LHCN-M2 (cell line): Measurements from ENCODE around the gene EIF3M. TPM values are rescaled to one million over a fixed set of nuclear protein-coding genes. Genes with fewer than 3 reads are reported as not detected.

ENCODE experiments used
- DNase-seq: peaks from one replicate; pipeline ENCODE4 v3.0.0-alpha.2; 2012; ENCODE audit warnings: low read depth
- polyA plus RNA-seq: library from polyadenylated mRNA; unstranded; fragments of >200 nt; gene quantifications from one replicate; pipeline ENCODE4 v1.2.1, GENCODE V29; 2012; ENCODE audit warnings: missing spikeins
- total RNA-seq: library from RNA; depleted of rRNA; stranded (reverse); fragments of >200 nt; gene quantifications from 2 replicates; pipeline ENCODE4 v1.2.3, GENCODE V29; 2014; rRNA removed

The EIF3M gene
- total RNA-seq: 616 and 708 TPM in 2 replicates
- 206 TPM for polyA plus RNA-seq

GRCh38 chr11:32583459-32584271, at the start of gene EIF3M:
EIF3M (plus strand) TSS chr11:32583831; CDS start chr11:32583888, 57 bp downstream.
- DNase-seq: peak; percentile 95

GRCh38 chr11:32538804-32539203, 44.8 kb upstream of the EIF3M start:
- DNase-seq: no peak

- no peak for DNase-seq
Observed at GRCh38 chr11:32549611-32550187, 33.9 kb upstream of the EIF3M start.

DNA sequence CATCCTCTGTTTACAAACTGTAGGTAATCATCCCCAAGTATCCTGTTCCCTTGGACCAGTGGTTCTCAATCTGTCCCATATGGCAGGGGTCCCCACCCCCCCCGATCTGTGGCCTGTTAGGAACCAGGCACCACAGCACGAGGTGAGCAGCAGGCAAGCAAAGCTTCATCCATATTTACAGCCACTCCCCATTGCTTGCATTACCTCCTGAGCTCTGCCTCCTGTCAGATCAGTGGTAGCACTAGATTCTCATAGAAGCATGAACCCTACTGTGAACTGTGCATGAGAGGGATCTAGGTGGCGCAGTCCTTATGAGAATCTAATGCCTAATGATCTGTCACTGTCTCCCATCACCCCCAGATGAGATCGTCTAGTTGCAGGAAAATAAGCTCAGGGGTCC, 33.4 kb upstream of the EIF3M start:
- no peak for DNase-seq

DNA sequence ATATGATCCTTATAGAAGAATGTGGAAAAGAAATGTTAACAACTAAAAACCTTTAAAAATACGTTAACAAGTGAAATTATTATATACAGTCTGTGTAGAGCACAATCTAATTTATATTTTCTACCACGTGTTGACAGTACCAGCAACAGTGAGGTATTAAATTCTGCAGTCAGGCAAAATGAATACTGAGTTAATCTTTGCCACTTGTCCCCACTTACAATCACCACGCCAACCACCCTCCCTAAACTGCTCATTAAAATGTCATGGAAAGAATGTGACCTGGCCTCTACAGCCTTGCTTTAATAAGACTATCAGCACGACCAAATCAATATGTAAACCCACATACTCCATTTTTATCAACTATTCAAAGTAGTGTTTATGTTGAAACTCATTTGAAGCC, 28.5 kb upstream of the EIF3M start:
- no peak for DNase-seq

GRCh38 chr11:32555895-32556294, 27.7 kb upstream of the EIF3M start:
- no peak for DNase-seq

DNA sequence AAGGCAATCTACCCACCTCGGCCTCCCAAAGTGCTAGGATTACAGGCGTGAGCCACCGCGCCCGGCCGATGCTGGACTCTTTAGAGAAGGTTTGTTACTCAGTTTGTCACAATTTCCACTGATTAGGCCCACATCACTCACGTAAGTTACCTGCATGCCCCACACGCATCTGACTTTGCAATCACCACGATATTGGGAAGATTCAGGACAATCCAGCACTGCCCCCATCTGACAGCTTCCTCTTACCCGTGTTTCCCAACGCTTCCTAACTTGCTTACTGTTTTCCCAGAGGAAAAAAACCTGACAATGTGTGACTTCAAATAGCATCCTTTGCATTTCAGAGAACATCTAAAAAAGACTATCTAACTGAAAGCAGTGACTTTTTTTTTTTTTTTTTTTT, 21.8 kb upstream of the EIF3M start:
- no peak for DNase-seq

DNA sequence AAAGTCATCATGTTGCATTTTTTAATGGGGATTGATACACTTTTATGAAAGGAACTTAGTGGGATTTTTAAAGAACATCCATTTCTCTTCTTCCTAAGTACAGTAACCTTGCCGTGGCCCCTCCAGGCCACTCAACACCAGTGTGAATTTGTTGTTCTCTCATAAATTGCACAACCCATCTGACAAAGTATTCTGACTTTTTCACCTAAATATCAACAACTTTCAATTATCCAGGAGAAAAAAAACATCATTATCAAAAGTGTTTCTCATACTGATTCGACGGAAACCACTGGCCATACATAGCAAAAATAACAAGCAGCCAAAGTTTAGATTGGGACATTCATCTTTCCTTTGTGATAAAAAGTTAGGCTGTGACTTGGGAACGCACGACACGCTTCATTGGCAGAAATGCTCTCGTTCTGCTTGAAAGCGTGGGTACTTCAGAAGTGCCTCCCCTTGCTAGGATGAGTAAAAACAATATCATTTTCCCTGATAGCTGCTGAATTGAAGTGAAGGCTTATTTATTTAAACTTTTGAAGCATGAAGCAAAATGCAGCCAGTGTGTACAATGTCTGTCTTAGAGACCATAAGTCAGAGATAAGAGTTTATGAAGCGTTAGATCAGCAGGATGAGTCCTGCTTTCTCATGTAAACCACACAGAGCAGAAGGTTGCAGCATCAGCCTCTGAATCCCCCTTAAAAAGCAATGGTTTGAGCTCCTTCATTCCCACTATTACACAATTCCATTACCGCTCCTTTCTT, 20.6 kb upstream of the EIF3M start:
- DNase-seq: no peak

DNA sequence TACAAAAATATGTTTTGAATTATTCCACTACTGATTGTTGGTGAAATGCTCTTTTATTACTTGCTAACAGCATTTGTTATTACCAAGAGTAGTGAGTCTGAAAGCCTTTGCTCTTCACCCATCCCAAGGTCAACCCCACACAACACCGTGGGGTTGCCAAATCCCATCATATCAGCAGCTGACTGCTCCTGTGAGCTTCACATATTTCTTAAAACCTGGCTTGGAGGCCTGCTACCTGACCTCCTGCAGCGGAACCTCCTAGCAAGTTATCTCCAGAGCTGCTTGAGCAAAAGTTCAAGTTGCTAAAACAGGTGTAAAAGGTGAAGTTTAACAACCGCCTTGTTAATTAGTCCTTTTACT, 20.1 kb upstream of the EIF3M start:
- DNase-seq: no peak

- DNase-seq: no peak
Observed at GRCh38 chr11:32566517-32566916, 17.1 kb upstream of the EIF3M start.

DNA sequence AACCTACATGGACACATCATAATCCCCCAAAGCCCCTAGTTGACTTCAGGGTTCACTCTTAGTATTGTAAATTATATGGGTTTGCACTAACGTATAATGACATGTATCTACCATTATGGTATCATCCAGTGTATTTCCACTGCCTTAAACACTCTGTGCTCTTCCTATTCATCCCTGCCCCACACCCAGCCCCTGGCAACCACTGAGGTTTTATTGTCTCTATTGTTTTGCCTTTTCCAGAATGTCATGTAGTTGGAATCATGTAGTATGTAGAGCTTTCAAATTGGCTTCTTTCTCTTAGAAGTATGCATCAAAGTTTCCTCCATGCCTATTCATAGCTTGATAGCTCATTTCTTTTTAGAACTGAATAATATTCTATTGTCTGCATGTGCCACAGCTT, 16.5 kb upstream of the EIF3M start:
- no peak for DNase-seq

DNA sequence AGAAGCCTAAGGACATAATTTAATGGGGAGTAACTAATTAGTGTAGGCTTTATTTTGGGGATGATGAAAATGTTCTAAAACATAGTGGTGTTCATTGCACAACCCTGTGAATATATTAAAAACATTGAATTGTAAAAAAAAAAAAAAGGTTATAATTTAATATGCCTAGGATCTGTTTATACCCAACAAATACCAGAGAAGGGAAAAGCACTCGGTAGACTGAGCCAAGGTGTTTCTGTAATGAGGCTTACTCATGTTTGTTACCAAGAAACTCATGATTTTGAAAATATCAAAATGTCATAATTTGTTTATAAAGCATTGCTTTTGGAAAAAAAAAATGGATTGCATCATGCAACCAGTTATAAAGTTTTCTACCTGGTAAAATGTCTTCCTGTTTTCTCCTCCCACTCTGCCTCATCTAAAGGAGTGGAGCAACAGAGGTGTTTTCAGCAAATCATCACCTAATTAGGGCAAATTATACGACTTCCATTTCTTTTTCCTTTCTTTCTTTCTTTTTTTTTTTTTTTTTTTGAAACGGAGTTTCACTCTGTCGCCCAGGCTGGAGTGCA, 14.2 kb upstream of the EIF3M start:
- DNase-seq: no peak

GRCh38 chr11:32571039-32571438, 12.6 kb upstream of the EIF3M start:
- no peak for DNase-seq

GRCh38 chr11:32573228-32573627, 10.4 kb upstream of the EIF3M start:
- no peak for DNase-seq

DNA sequence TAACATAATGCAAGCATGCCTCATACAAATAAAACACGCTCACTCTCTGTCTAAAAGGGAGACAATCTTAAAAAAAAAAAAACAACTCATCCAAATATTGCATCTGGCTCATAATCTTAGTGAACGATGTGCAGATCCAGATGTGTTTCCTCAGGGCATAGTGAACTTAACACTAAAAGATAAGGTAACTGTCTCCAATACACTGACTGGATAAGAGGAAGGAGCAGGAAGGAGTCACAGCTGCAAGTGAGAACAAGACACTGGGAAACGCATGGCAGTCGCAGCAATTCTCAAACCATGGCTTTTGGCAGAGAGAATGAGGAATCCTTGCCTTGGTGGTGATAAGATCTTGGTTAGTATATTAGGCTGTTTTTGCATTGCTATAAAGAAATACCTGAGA, 9.2 kb upstream of the EIF3M start:
- DNase-seq: no peak

DNA sequence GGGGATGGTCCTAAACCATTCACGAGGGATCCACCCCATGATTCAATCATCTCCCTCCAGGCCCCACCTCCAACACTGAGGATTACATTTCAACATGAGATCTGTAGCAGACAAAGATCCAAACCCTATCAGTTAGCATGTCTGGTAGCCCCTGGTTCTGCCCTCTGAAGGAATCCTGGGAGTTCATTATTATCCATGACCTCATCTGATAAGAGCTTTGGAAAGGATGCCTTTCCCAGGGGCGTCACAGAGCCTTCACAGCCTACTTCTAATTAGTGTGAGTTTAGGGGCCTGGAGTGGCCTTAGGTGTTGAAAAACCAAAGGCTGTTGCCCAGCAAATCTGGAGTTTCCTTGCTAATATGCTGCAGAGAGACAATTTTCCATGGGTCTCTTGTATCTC, 8.6 kb upstream of the EIF3M start:
- DNase-seq: no peak

- no peak for DNase-seq
Observed at GRCh38 chr11:32576456-32576855, 7.2 kb upstream of the EIF3M start.

- DNase-seq: no peak
Observed at GRCh38 chr11:32580967-32581366, 2.7 kb upstream of the EIF3M start.

GRCh38 chr11:32581556-32581955, 2.1 kb upstream of the EIF3M start:
- DNase-seq: no peak

- DNase-seq: no peak
Observed at GRCh38 chr11:32584921-32585320, 1.3 kb downstream of the EIF3M start.

- peak; percentile 33 for DNase-seq
Observed at GRCh38 chr11:32586576-32587190, 3.1 kb downstream of the EIF3M start.

GRCh38 chr11:32594272-32594671, 10.6 kb downstream of the EIF3M start:
- no peak for DNase-seq
